Fibroblast of skin of right biceps (primary cell): ENCODE measurements around the gene BBOF1.
"Not testable (repeated sequence)": the region's sequence is repeated elsewhere in the genome, so short reads cannot be mapped to it uniquely, and the experiment has no call there.

Source experiments
- DNase-seq: peaks from one replicate; pipeline ENCODE4 v3.0.0-alpha.2; 2013

The BBOF1 gene, protein sequence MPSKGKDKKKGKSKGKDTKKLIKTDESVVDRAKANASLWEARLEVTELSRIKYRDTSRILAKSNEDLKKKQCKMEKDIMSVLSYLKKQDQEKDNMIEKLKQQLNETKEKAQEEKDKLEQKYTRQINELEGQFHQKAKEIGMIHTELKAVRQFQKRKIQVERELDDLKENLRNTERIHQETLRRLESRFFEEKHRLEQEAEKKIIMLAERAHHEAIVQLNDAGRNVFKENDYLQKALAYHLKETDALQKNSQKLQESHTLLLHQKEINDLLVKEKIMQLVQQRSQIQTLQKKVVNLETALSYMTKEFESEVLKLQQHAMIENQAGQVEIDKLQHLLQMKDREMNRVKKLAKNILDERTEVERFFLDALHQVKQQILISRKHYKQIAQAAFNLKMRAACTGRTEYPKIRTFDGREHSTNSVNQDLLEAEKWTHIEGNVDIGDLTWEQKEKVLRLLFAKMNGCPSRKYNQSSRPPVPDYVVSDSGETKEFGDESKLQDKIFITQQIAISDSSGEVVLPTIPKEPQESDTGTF

GRCh38 chr14:74018586-74019407 is at the start of gene BBOF1, which contains the start of gene ENTPD5:
Gene BBOF1, plus strand, starts transcription at chr14:74019349. Its CDS starts 130 bp downstream, at chr14:74019479.
Gene ENTPD5, minus strand, starts transcription at chr14:74019288. Its CDS starts 31,186 bp downstream, at chr14:73988102.
- DNase-seq, result peak; percentile 89

DNA sequence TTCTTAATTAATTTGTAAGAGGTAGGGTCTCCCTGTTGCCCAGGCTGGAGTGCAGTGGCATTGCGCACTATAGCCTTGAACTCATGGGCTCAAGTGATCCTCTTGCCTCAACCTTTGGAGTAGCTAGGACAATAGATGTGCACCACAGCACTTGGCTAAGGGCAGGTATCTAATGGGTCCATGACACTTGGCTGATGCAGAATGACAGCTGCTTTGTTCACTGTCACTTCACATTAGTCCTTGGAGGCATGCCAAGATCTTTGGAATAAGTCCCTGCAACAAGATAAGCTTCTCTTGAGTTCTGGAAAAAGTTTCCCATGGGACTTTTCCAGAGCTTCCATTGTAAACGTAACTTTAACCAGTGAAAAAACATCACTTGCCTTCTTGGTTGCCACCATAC is 45.7 kb upstream of the BBOF1 start:
- no peak for DNase-seq

- no peak for DNase-seq
Observed at GRCh38 chr14:73976125-73976524, 43.0 kb upstream of the BBOF1 start.

- no peak for DNase-seq
Observed at GRCh38 chr14:73977896-73978295, 41.3 kb upstream of the BBOF1 start.

GRCh38 chr14:73988065-73988464 is 31.1 kb upstream of the BBOF1 start:
- no peak for DNase-seq

DNA sequence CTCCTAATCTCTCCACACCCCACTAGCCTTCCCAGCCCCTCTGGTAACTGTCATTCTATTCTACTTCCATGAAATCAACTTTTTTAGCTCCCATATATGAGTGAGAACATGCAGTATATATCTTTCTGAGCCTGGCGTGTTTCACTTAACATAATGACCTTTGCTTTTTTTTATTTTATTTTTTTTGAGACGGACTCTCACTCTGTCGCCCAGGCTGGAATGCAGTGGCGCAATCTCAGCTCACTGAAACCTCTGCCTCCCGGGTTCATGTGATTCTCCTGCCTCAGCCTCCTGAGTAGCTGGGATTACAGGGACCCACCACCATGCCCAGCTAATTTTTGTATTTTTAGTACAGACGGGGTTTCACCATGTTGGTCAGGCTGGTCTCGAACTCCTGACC is 30.5 kb upstream of the BBOF1 start:
- DNase-seq, result not testable (repeated sequence)

DNA sequence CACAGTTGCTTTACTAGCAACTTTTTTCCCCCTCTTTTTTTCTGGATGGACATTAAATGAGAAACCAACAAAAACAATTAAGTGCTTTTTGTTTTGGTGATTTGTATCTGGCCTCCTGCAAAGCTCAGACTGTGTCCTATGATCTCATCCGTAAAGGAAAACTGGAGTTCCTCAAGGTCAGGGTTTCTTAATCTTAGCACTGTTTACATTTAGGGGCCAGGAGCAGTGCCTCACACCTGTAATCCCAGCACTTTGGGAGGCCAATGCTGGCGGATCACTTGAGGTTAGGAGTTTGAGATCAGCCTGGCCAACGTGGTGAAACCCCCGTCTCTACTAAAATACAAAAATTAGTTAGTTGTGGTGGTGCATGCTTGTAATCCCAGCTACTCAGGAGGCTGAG is 28.1 kb upstream of the BBOF1 start:
- no peak for DNase-seq

DNA sequence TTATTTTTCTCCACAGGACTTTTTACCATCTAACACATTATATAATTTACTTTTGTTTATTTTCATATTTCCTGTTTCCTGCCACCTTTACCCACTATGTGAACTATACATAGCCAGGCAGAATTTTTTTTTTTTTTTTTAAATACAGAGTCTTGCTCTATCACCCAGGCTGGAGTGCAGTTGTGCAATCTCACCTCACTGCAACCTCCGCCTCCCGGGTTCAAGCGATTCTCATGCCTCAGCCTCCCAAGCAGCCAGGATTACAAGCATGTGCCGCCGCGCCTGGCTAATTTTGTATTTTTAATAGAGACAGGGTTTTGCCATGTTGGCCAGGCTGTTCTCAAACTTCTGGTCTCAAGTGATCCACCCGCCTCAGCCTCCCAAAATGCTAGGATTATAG is 24.2 kb upstream of the BBOF1 start:
- DNase-seq, result not testable (repeated sequence)

- DNase-seq, result no peak
Observed at GRCh38 chr14:73995977-73996378, 23.2 kb upstream of the BBOF1 start.

DNA sequence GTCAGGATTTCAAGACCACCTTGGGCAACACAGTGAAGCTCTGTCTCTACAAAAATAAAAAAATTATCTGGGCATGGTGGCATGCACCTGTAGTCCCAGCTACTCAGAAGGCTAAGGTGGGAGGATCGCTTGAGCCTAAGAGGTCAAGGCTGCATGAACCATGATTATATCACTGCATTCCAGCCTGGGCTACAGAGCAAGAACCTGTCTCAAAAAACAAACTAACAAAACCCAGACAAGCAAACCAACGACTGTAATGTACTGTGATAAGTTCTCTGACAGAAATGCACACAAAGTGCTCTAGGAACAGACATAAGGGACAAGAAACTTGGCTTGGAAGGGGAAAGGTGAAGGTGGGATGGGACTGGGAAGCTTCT is 22.4 kb upstream of the BBOF1 start:
- DNase-seq, result no peak

- DNase-seq, result no peak
Observed at GRCh38 chr14:73997108-73997943, 21.8 kb upstream of the BBOF1 start.

DNA sequence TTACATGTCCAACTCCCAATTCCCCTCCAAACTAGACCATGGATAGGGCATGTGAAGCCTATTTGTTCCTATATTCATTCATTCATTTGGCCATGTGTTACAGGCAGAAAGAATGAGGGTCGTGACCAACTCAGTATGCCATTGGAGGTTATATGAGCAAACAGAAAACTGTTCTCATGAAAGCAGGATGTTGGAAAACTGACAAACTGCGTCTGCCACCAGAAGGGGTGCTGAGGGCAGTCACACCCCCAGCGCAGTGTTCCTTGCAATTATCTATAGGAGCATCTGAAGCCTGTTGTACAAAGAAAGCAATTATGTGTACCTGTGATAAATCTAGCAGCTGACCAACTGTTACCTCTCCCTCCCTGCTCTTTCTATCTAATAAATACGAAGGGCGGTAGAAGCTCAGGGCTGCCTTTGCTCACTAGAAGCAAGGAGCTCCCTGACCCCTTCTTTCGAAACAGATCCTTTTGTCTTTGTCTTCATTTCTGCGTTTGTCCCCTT is 21.2 kb upstream of the BBOF1 start:
- no peak for DNase-seq

- no peak for DNase-seq
Observed at GRCh38 chr14:73998726-73999125, 20.4 kb upstream of the BBOF1 start.

DNA sequence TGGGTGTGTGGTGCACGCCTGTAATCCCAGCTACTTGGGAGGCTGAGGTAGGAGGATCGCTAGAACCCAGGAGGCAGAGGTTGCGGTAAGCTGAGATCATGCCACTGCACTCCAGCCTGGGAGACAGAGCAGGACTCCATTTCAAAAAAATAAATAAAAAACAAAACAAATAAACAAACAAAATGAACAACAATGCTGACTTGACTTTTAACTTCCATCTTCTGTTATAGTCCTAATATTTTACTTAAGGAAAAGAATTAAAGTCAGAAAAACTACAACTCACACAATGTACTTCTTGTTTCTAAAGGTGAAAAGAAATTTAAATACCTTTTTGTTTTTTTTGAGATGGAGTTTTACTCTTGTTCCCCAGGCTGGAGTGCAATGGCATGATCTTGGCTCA is 13.5 kb upstream of the BBOF1 start:
- DNase-seq, result not testable (repeated sequence)

- no peak for DNase-seq
Observed at GRCh38 chr14:74008843-74009499, 10.2 kb upstream of the BBOF1 start.

DNA sequence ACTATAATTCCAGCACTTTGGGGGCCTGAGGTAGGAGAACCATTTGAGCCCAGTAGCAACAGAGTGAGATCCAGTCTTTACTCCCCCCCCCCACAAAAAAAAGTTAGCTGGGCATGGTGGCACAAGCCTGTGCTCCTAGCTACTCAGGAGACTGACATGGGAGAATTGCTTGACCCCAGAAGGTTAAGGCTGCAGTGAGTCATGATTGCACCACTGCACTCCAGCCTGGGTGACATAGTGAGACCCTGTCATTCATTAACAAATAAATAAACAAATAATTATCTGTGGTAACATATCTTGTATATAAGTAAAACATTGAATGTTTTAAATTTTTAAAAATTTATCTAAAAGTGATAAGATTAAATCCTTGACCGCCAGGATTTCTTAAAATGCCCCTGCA is 4.8 kb upstream of the BBOF1 start:
- no peak for DNase-seq

GRCh38 chr14:74015176-74015575 is 4.0 kb upstream of the BBOF1 start:
- no peak for DNase-seq

DNA sequence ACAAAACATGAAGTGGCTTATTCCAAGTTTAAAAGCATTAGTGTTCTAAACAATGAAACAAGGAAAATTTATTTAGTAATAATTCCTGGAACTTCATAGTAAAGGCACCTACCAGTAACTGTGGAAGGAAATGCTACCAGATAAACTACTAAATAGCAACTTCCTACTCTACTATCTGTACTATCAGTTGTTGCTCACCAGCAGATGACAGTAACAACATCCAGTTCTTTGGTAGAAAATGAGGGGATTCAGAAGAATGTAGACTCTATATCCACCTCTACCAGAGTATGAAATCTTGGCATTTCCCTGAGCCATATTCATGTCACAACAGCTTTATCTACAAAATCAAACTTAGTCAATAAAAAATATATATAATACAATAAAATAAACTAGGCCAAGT is 3.2 kb upstream of the BBOF1 start:
- no peak for DNase-seq

- DNase-seq, result peak; percentile 77
Observed at GRCh38 chr14:74018174-74018585, 969 bp upstream of the BBOF1 start.

DNA sequence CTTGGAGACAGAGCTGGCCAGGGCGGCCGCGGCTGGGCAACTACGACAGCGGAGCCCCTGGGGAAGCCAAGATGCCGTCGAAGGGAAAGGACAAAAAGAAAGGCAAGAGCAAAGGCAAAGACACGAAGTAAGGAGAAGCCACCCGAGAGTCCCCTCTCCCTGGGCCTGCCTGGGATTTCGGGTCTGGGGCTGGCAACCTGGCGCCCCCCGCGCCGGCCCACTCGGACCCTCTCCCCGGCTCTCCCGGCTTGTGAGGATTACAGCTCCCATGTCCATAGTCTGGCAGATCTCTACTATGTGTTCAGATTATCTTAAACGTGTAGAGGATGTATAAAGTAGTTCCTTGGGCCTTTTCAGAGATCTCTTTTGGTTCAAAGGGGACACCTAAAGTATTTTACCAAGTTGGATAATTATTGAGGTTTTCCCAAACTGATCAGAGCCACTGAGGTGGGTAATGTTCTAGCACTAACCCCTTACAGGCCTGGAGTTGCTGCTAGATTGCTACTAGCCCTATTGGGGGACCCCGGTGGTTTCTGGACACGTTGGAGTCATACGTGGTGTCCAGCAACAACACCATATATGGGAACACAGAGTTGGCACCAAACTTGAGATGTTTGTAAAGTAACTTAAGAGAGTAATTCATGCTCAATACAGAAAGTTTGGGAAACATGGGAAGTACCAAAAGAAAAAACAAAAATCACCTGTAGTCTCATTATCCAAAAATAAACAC is 424 bp downstream of the BBOF1 start:
- DNase-seq, result peak; percentile 45

- DNase-seq, result no peak
Observed at GRCh38 chr14:74022346-74022745, 3.2 kb downstream of the BBOF1 start.
